H1 (cell line): ENCODE results near the gene CENPX. TPM values are rescaled to one million over a fixed set of nuclear protein-coding genes. Genes with fewer than 3 reads are reported as not detected.

Source experiments
- CTCF ChIA-PET: fragments of 300-600 bp; sonication (Branson Sonifier 250); formaldehyde crosslinking; loops from one replicate; lab custom pipeline; 2021; ENCODE audit not compliant: partially characterized antibody; lab: Charles Lee
- POLR2A ChIA-PET: fragments of 300-600 bp; sonication (Branson Sonifier 250); formaldehyde crosslinking; loops from one replicate; lab custom pipeline; 2021; ENCODE audit warnings: inconsistent platforms; ENCODE audit not compliant: partially characterized antibody; lab: Charles Lee
- DNase-seq, 2 experiments: peaks; one replicate each; pipeline versions ENCODE4 v3.0.0 to v3.0.0-alpha.2; 2010 to 2022; ENCODE audit warnings: low spot score in 2 of 2, low read depth in 1 of 2, mixed read lengths in 1 of 2
- FAIRE-seq: peaks from 2 replicates; lab custom pipeline; 2011; peaks lifted over from hg19 to GRCh38; lab: Jason Lieb, UNC
- H2AFZ ChIP-seq: 2 replicates; pipeline ENCODE4 v1.8.1; 2012; ENCODE audit warnings: low read length, inconsistent platforms
- H2AK5ac ChIP-seq: 2 replicates; pipeline ENCODE4 v1.6.1; 2013; ENCODE audit warnings: low read depth, low read length
- H2BK120ac ChIP-seq: replicated peaks from 2 replicates; pipeline ENCODE3; 2013; ENCODE audit warnings: low read depth, low read length, inconsistent platforms
- H2BK12ac ChIP-seq: 2 replicates; pipeline ENCODE4 v1.6.1; 2013; ENCODE audit warnings: low read depth, low read length
- H2BK15ac ChIP-seq: 2 replicates; pipeline ENCODE4 v1.6.1; 2013; ENCODE audit warnings: low read length
- H2BK20ac ChIP-seq: 2 replicates; pipeline ENCODE4 v1.6.1; 2013; ENCODE audit warnings: low read length
- H2BK5ac ChIP-seq: 2 replicates; pipeline ENCODE4 v1.6.1; 2013; ENCODE audit warnings: low read depth, low read length
- H3K14ac ChIP-seq: 2 replicates; pipeline ENCODE4 v1.6.1; 2013; ENCODE audit warnings: inconsistent platforms; ENCODE audit not compliant: insufficient read length
- H3K18ac ChIP-seq: 2 replicates; pipeline ENCODE4 v1.6.1; 2013; ENCODE audit warnings: low read length; ENCODE audit errors: extremely low read depth
- H3K23ac ChIP-seq: 2 replicates; pipeline ENCODE4 v1.6.1; 2013; ENCODE audit warnings: inconsistent platforms; ENCODE audit not compliant: insufficient read length
- H3K23me2 ChIP-seq: 2 replicates; pipeline ENCODE4 v1.6.1; 2013; ENCODE audit warnings: low read depth, low read length
- H3K27ac ChIP-seq: 2 replicates; pipeline ENCODE4 v1.6.1; 2011; ENCODE audit warnings: low read depth, low read length, inconsistent platforms
- H3K27me3 ChIP-seq, 4 experiments: replicated peaks in 1 of 4; 1 replicate in 1 of 4; 2 replicates in 3 of 4; pipeline versions ENCODE4 v1.6.1 to v1.8.1; 2011 to 2013; ENCODE audit warnings: low read length in 3 of 4, mild to moderate bottlenecking in 3 of 4, inconsistent platforms in 2 of 4, mixed read lengths in 2 of 4, moderate library complexity in 1 of 4; ENCODE audit not compliant: control insufficient read depth in 3 of 4, insufficient read depth in 3 of 4; ENCODE audit errors: extremely low read depth in 1 of 4
- H3K36me3 ChIP-seq, 4 experiments: 2 replicates each; pipeline versions ENCODE4 v1.6.1 to v1.8.1; 2011 to 2013; ENCODE audit warnings: mild to moderate bottlenecking in 4 of 4, low read length in 3 of 4, moderate library complexity in 2 of 4, control low read depth in 1 of 4, inconsistent platforms in 1 of 4; ENCODE audit not compliant: insufficient read depth in 4 of 4, control insufficient read depth in 2 of 4
- H3K4ac ChIP-seq: replicated peaks from 2 replicates; pipeline ENCODE3; 2013; ENCODE audit warnings: low read length, low read depth, mixed read lengths, inconsistent platforms; ENCODE audit not compliant: insufficient read length
- H3K4me1 ChIP-seq, 4 experiments: replicated peaks in 1 of 4; 1 replicate in 1 of 4; 2 replicates in 3 of 4; pipeline versions ENCODE4 v1.6.1 to v1.8.1; 2011 to 2013; ENCODE audit warnings: low read length in 3 of 4, inconsistent platforms in 2 of 4, mixed read lengths in 1 of 4; ENCODE audit not compliant: insufficient read depth in 4 of 4, control insufficient read depth in 3 of 4
- H3K4me2 ChIP-seq, 2 experiments: 2 replicates each; pipeline versions ENCODE4 v1.6.1 to v1.8.1; 2011 to 2013; ENCODE audit warnings: low read depth in 2 of 2, low read length in 2 of 2, control low read depth in 1 of 2, inconsistent platforms in 1 of 2, mild to moderate bottlenecking in 1 of 2; ENCODE audit not compliant: insufficient read depth in 1 of 2
- H3K4me3 ChIP-seq, 4 experiments: fragments of 200-600, 300-600 bp in 1 of 4; sonication (generic), shearing (Covaris generic), sonication (Bioruptor Twin) in 1 of 4; 2 replicates each; pipeline versions ENCODE4 v1.5.1 to v1.8.1; 2011 to 2016; ENCODE audit warnings: low read length in 4 of 4, low read depth in 3 of 4, control low read depth in 2 of 4, inconsistent platforms in 2 of 4, mild to moderate bottlenecking in 2 of 4, mixed read lengths in 1 of 4, moderate library complexity in 1 of 4; ENCODE audit not compliant: insufficient read depth in 2 of 4; ENCODE audit errors: extremely low read depth in 1 of 4
- H3K56ac ChIP-seq: replicated peaks from 2 replicates; pipeline ENCODE3; 2013; ENCODE audit warnings: low read depth, mild to moderate bottlenecking, mixed read lengths, low read length, inconsistent platforms; ENCODE audit not compliant: insufficient read length
- H3K79me1 ChIP-seq: 2 replicates; pipeline ENCODE4 v1.6.1; 2013; ENCODE audit warnings: low read depth, low read length, control low read depth
- H3K79me2 ChIP-seq, 2 experiments: 2 replicates each; pipeline versions ENCODE4 v1.6.1 to v1.8.1; 2012 to 2013; ENCODE audit warnings: low read length in 2 of 2, mild to moderate bottlenecking in 2 of 2, inconsistent platforms in 1 of 2; ENCODE audit not compliant: insufficient read depth in 2 of 2, control insufficient read depth in 1 of 2
- H3K9ac ChIP-seq, 4 experiments: replicated peaks in 1 of 4; 1 replicate in 1 of 4; 2 replicates in 3 of 4; pipeline versions ENCODE4 v1.6.1 to v1.8.1; 2011 to 2013; ENCODE audit warnings: low read depth in 3 of 4, low read length in 3 of 4, control low read depth in 2 of 4, mild to moderate bottlenecking in 2 of 4, moderate library complexity in 2 of 4, inconsistent platforms in 1 of 4; ENCODE audit errors: extremely low read depth in 1 of 4
- H3K9me3 ChIP-seq, 2 experiments: 2 replicates each; pipeline versions ENCODE4 v1.6.1 to v1.8.1; 2012 to 2013; ENCODE audit warnings: mild to moderate bottlenecking in 2 of 2, moderate library complexity in 2 of 2, control low read depth in 1 of 2, inconsistent platforms in 1 of 2, low read depth in 1 of 2, low read length in 1 of 2, mixed read lengths in 1 of 2; ENCODE audit not compliant: insufficient read depth in 2 of 2
- H4K20me1 ChIP-seq, 2 experiments: replicated peaks in 1 of 2; 2 replicates each; pipeline versions ENCODE3 to v1.8.1; 2011 to 2013; ENCODE audit warnings: inconsistent platforms in 2 of 2, low read length in 2 of 2, mild to moderate bottlenecking in 1 of 2; ENCODE audit not compliant: insufficient read depth in 2 of 2, control insufficient read depth in 1 of 2
- H4K5ac ChIP-seq: 2 replicates; pipeline ENCODE4 v1.6.1; 2013; ENCODE audit warnings: low read length, low read depth, mixed read lengths, inconsistent platforms; ENCODE audit not compliant: insufficient read length
- H4K8ac ChIP-seq: 2 replicates; pipeline ENCODE4 v1.8.0; 2013; ENCODE audit warnings: mild to moderate bottlenecking, moderate library complexity, low read length, inconsistent platforms; ENCODE audit not compliant: insufficient read depth; ENCODE audit errors: extremely low read depth
- H4K91ac ChIP-seq: replicated peaks from 2 replicates; pipeline ENCODE3; 2013; ENCODE audit warnings: low read length, mixed read lengths, inconsistent platforms; ENCODE audit not compliant: insufficient read length
- CTCF ChIP-seq, 3 experiments: IDR thresholded peaks; 1 replicate in 2 of 3; 2 replicates in 1 of 3; pipeline versions ENCODE4 v1.5.1 to v1.6.1; 2011; ENCODE audit warnings: low read length in 3 of 3, mild to moderate bottlenecking in 3 of 3, inconsistent platforms in 2 of 3, low read depth in 1 of 3, moderate library complexity in 1 of 3; ENCODE audit not compliant: insufficient read depth in 1 of 3; ENCODE audit errors: control extremely low read depth in 1 of 3
- FOSL1 ChIP-seq: IDR thresholded peaks from 2 replicates; pipeline ENCODE4 v1.6.1; 2011; ENCODE audit warnings: mild to moderate bottlenecking, low read depth, low read length, moderate library complexity; ENCODE audit not compliant: insufficient read depth
- PHF8 ChIP-seq: fragments of 200-600 bp; sonication (generic); conservative IDR thresholded peaks from 2 replicates; pipeline ENCODE4 v1.7.1; 2012; ENCODE audit warnings: low read depth, mild to moderate bottlenecking, inconsistent platforms, low read length, moderate library complexity
- POLR2A ChIP-seq, 2 experiments: IDR thresholded peaks; 1 replicate in 1 of 2; 2 replicates in 1 of 2; pipeline ENCODE4 v1.6.1; 2011; ENCODE audit warnings: low read depth in 2 of 2, low read length in 2 of 2, mild to moderate bottlenecking in 2 of 2; ENCODE audit errors: control extremely low read depth in 1 of 2
- RAD21 ChIP-seq, 2 experiments: IDR thresholded peaks in 1 of 2; conservative IDR thresholded peaks in 1 of 2; 2 replicates each; pipeline ENCODE4 v1.6.1; 2011; ENCODE audit warnings: low read depth in 2 of 2, low read length in 2 of 2, improper control_type of control experiment in 1 of 2, inconsistent platforms in 1 of 2, mild to moderate bottlenecking in 1 of 2, moderate library complexity in 1 of 2
- TAF7 ChIP-seq: optimal IDR thresholded peaks from 2 replicates; pipeline ENCODE3; 2011; ENCODE audit warnings: low read depth, mild to moderate bottlenecking, inconsistent platforms, low read length, moderate library complexity, borderline replicate concordance
- TEAD4 ChIP-seq: IDR thresholded peaks from 2 replicates; pipeline ENCODE4 v1.6.1; 2012; ENCODE audit warnings: low read depth, low read length, inconsistent platforms, mixed read lengths
- WGBS, 2 experiments: shearing (Covaris generic) in 1 of 2; methylation state at CpG; one replicate each; pipeline versions ENCODE4 v1.1.6 to v1.1.7; 2013 to 2015; ENCODE audit warnings: low lambda C conversion rate in 2 of 2, mixed read lengths in 2 of 2, inconsistent platforms in 1 of 2, low coverage in 1 of 2, missing lambda C conversion rate in 1 of 2; ENCODE audit not compliant: insufficient replicate concordance in 2 of 2, insufficient coverage in 1 of 2, insufficient read length in 1 of 2; ENCODE audit errors: extremely low coverage in 1 of 2, missing lambda C conversion rate in 1 of 2; 5-methylcytosine and 5-hydroxymethylcytosine counted together
- polyA plus RNA-seq, 7 experiments: library from polyadenylated mRNA; depleted of rRNA in 3 of 7; stranded (reverse) in 5 of 7; unstranded in 2 of 7; fragments of >200 nt in 5 of 7; fragments of 200-250 nt in 2 of 7; gene quantifications; 1 replicate in 5 of 7; 2 replicates in 1 of 7; 4 replicates in 1 of 7; pipeline versions ENCODE4 v1.2.1 to v1.2.3, GENCODE V29; 2011 to 2013; ENCODE audit warnings: missing spikeins in 2 of 7, mixed read lengths in 2 of 7
- total RNA-seq: library from RNA; stranded (reverse); fragmentation: NEBNext Ultra II Directional; extraction: Animal tissue kit (Norgen Biotek cat#: 25700); gene quantifications from 2 replicates; pipeline ENCODE4 v1.2.1, GENCODE V29; 2021

The CENPX gene
- total and polyA plus RNA-seq, 2 of the 8 experiments (the other 6 are each of a cell fraction or from before 2014, with no cell fraction given): 116 to 122 TPM

GRCh38 chr17:82049106-82049505, 26.4 kb upstream of the CENPX start:
- CTCF ChIA-PET: interaction anchor here (1.1 to 1.7 kb wide), 4 partner anchors 9 to 25 kb away, joined by 3 to 6 read pairs (median 4); no protein-coding TSS in a partner anchor
- peaks cover 0 to 9% (median 3%) of the 10 kb centered on the region in 4 experiments; a peak in 3 of 8 replicates for H3K36me3 ChIP-seq
- no peak overlapping the region for H2BK5ac ChIP-seq
- TF ChIP-seq PHF8 (no peak), RAD21 (IDR thresholded peaks at IDR 0.05 in 1 of 2, conservative IDR thresholded peaks at IDR 0.05 in 1 of 2; ENCODE audit: low read depth in 2 of 2, low read length in 2 of 2) (no peak), FOSL1 (no peak), CTCF (IDR thresholded peaks at IDR 0.05; ENCODE audit: control extremely low read depth in 1 of 3, insufficient read depth in 1 of 3, low read depth in 1 of 3, low read length in 3 of 3) (no peak), POLR2A (IDR thresholded peaks at IDR 0.05; ENCODE audit: control extremely low read depth in 1 of 2, low read depth in 2 of 2, low read length in 2 of 2) (no peak), TEAD4 (no peak), TAF7 (no peak)

More at GRCh38 chr17:82049106-82049505, 26.4 kb upstream of the CENPX start:
- WGBS, 2 experiments: 88% methylated on average over 6 of the region's 8 CpGs; no CpG with 5 or more reads in 1 of the 2 experiments
- Histone ChIP-seq H2AK5ac (no peak overlapping the region), H2BK15ac (no peak overlapping the region), H3K56ac (no peak overlapping the region), H2BK120ac (no peak overlapping the region), H3K4ac (no peak overlapping the region), H3K27ac (no peak overlapping the region), H3K14ac (no peak overlapping the region), H2BK20ac (no peak overlapping the region), H3K18ac (no peak overlapping the region), H3K79me2 (peaks cover 0 to 12% of the 10 kb centered on the region in 2 experiments; a peak in 1 of 4 replicates), H3K9me3 (no peaks in the 10 kb centered on the region), H3K23me2 (peaks cover 6% of the 10 kb centered on the region; the same call in 1 of the 2 replicates), H2AFZ (no peak overlapping the region), H4K8ac (no peak overlapping the region), H3K27me3 (no peaks in the 10 kb centered on the region; a peak in 1 of 7 replicates), H3K9ac (no peak overlapping the region), H3K4me3 (no peak overlapping the region), H4K91ac (no peak overlapping the region), H3K4me2 (no peak overlapping the region), H3K4me1 (peaks cover 0 to 11% (median 6%) of the 10 kb centered on the region in 4 experiments; a peak in 5 of 7 replicates), H3K79me1 (peaks cover 6% of the 10 kb centered on the region; the same call in 1 of the 2 replicates), H4K20me1 (peaks cover 4 to 7% of the 10 kb centered on the region in 2 experiments), H4K5ac (no peak overlapping the region), H3K23ac (no peak overlapping the region), H2BK12ac (no peak overlapping the region)
- FAIRE-seq (no peak), DNase-seq (no peak)
- POLR2A ChIA-PET: interaction anchor here (1.4 to 13.2 kb wide), 4 partner anchors 8 to 346 kb away, joined by 3 to 161 read pairs (median 8); partner anchors contain the start of genes CENPX, DUS1L, LRRC45 and MRPL12
